Measurements from ENCODE around the gene WDR43. TPM values are rescaled to one million over a fixed set of nuclear protein-coding genes. Genes with fewer than 3 reads are reported as not detected.
A peak's percentile ranks its signal among the peaks of the same experiment; 100 is the strongest.

The WDR43 gene
- total RNA-seq, 2 donors from 2014 or later, result 15.3 to 21.8 TPM

GRCh38 chr2:28970464-28971160 is 76.1 kb downstream of the WDR43 start:
- no peak for DNase-seq
- intact Hi-C loops (cut with DNase I), result no loop called here

DNA sequence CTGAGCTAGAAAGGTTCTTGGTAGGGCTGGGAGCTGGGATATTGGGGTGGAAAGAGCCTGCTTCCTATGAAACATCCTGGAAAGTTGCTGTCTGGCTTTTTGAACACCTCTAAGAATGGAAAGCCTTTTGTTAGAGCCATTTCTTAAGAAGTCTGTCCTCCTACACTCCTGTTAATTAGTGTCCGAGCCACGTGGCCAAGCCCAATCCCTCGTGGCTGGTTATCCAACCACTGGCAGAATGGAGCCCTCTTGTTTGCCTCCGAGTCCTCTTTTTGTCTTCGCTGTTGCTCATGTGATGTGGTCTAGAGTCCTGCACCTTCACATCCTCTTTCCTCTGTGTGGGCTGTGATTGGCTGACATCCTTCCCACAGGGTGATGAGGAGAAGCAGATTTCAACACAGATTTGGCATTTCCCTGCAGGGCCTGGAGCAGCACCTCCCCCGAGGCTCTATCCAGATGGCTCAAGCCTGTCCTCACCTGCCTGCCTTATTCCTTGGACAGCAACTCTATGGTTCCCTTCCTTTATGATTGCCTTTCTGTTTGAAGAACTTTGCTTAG is 78.4 kb downstream of the WDR43 start:
- Histone ChIP-seq H3K36me3 (replicated peaks in 1 of 2; ENCODE audit: insufficient read depth in 1 of 2, low read depth in 2 of 2) (no peaks in the 10 kb centered on the region), H3K4me1 (peaks cover 8% of the 10 kb centered on the region), H3K9me3 (no peaks in the 10 kb centered on the region), H3K27ac (no peak overlapping the region), H3K27me3 (no peaks in the 10 kb centered on the region), H3K4me3 (no peak overlapping the region)
- TF ChIP-seq POLR2A (IDR thresholded peaks at IDR 0.05) (no peak), CTCF (IDR thresholded peaks at IDR 0.05) (no peak)
- WGBS, 2 donors, result 63 to 77% methylated on average over 6 of the region's 6 CpGs
- intact Hi-C loops (cut with DNase I), result no loop called here
- no peak for DNase-seq
- ATAC-seq, result no peak

More at GRCh38 chr2:28970464-28971160, 76.1 kb downstream of the WDR43 start:
- Histone ChIP-seq H3K36me3 (replicated peaks in 1 of 2; ENCODE audit: insufficient read depth in 1 of 2, low read depth in 2 of 2) (no peaks in the 10 kb centered on the region), H3K9me3 (no peaks in the 10 kb centered on the region), H3K27ac (no peak overlapping the region), H3K4me1 (no peaks in the 10 kb centered on the region), H3K4me3 (no peak overlapping the region), H3K27me3 (no peaks in the 10 kb centered on the region)
- no peak for TF ChIP-seq CTCF (IDR thresholded peaks at IDR 0.05)
- 87 to 88% methylated on average over 4 to 6 of the region's 6 CpGs for WGBS, 2 donors
- no peak for ATAC-seq

DNA sequence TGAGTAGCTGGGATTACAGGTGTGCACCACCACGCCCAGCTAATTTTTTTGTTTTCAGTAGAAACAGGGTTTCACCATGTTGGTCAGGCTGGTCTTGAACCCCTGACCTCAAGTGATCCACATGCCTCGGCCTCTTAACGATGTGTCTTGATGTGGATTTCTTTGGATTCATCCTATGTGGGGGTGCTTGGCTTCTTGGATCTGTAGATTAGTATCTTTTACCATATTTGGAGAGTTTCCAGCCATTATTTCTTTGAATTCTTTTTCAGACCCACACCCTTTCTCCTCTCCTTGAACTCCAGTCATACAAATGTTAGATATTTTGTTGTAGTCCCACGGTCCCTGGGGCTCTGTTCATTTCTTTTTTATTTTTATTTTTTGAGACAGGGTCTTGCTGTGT is 79.8 kb downstream of the WDR43 start:
- H3K4me1 ChIP-seq, result peaks cover 8% of the 10 kb centered on the region
- no peak overlapping the region for H3K4me3 ChIP-seq
- H3K27me3 ChIP-seq, result no peaks in the 10 kb centered on the region
- no peak for DNase-seq
- no peak for ATAC-seq
- no peaks in the 10 kb centered on the region for H3K9me3 ChIP-seq
- intact Hi-C loops (cut with DNase I), result no loop called here
- TF ChIP-seq CTCF (IDR thresholded peaks at IDR 0.05) (no peak), POLR2A (IDR thresholded peaks at IDR 0.05) (no peak)
- 93 to 97% methylated on average over 4 of the region's 4 CpGs for WGBS, 2 donors
- H3K36me3 ChIP-seq (replicated peaks in 1 of 2; ENCODE audit: insufficient read depth in 1 of 2, low read depth in 2 of 2), result no peaks in the 10 kb centered on the region
- no peak overlapping the region for H3K27ac ChIP-seq

DNA sequence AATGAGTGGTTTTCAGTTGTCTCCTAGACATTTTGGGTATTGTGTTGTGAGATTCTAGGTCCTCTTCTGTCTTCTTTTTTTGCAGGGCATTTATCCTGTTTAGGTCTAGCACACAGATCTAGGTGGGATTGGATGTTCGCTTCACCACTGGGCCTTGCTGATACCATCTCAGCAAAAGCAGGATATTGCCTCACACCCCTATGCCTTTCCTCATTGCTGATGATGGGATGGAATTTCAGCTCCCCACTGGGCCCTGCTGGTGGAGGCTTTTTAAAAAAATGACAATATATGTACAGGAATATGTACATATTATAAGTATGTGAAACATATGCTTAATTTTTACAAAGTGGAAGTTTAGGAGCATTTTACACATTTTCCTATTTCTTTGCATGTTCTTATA is 81.2 kb downstream of the WDR43 start:
- H3K27me3 ChIP-seq, result no peaks in the 10 kb centered on the region
- no peak overlapping the region for H3K4me3 ChIP-seq
- no peak for DNase-seq
- WGBS, 2 donors, result 89 to 94% methylated on average over 1 of the region's 1 CpG
- intact Hi-C loops (cut with DNase I), result no loop called here
- no peaks in the 10 kb centered on the region for H3K36me3 ChIP-seq (replicated peaks in 1 of 2; ENCODE audit: insufficient read depth in 1 of 2, low read depth in 2 of 2)
- TF ChIP-seq POLR2A (IDR thresholded peaks at IDR 0.05), result no peak
- TF ChIP-seq CTCF (IDR thresholded peaks at IDR 0.05), result no peak
- no peak for ATAC-seq
- H3K4me1 ChIP-seq, result peaks cover 8% of the 10 kb centered on the region
- no peak overlapping the region for H3K27ac ChIP-seq
- H3K9me3 ChIP-seq, result no peaks in the 10 kb centered on the region

GRCh38 chr2:28976584-28976983 is 82.1 kb downstream of the WDR43 start:
- Histone ChIP-seq H3K27ac (peak overlapping the region in 1 of 4 donors; percentile 21), H3K4me3 (no peak overlapping the region), H3K36me3 (replicated peaks in 1 of 2; ENCODE audit: insufficient read depth in 1 of 2, low read depth in 2 of 2) (no peaks in the 10 kb centered on the region), H3K27me3 (no peaks in the 10 kb centered on the region), H3K9me3 (no peaks in the 10 kb centered on the region), H3K4me1 (peaks cover 8% of the 10 kb centered on the region)
- DNase-seq (peak; percentile 43 to 68 (median 64)), ATAC-seq (peak; percentile 78)
- WGBS, 2 donors, result 41 to 47% methylated on average over 2 to 3 of the region's 3 CpGs
- TF ChIP-seq POLR2A (IDR thresholded peaks at IDR 0.05), result no peak
- no peak for TF ChIP-seq CTCF (IDR thresholded peaks at IDR 0.05)
- intact Hi-C loops (cut with DNase I), result no loop called here
